Measurements from ENCODE around the gene PTPDC1.
A peak's percentile ranks its signal among the peaks of the same experiment; 100 is the strongest.
"Not testable (repeated sequence)": the region's sequence is repeated elsewhere in the genome, so short reads cannot be mapped to it uniquely, and the experiment has no call there.

Gene PTPDC1

DNA sequence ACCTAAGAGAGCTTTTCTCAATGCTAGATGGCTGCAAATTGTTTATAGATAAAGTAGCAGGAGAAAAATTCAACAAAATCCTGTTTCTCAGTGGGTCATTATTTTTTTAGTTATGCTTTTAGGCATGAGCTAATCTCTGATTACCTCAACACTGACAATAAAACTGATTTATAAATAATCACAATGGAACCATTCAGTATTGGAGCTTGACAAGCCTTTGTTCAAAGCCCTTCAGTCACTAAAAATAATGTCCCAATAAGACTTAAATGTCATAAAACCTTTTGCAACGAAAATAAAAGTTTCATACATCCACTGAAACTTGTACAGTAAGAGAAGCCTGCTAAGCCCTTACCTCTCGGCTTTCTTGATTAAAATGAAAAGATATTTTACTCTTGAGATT lies 27.2 kb downstream of the PTPDC1 start:
- Histone ChIP-seq H2BK120ac (ENCODE audit: insufficient read depth, low read length, poor library complexity) (no peak overlapping the region), H3K9me3 (ENCODE audit: insufficient read depth, low read depth, low read length) (no peaks in the 10 kb centered on the region), H2AK5ac (ENCODE audit: low read length) (no peak overlapping the region), H3K79me1 (ENCODE audit: low read length) (no peaks in the 10 kb centered on the region), H4K8ac (ENCODE audit: low read depth, low read length) (no peak overlapping the region), H3K14ac (ENCODE audit: low read length) (no peak overlapping the region), H2AFZ (ENCODE audit: insufficient read depth, low read length, poor library complexity) (no peak overlapping the region), H3K18ac (ENCODE audit: low read length) (no peak overlapping the region), H3K4me3 (ENCODE audit: low read depth, low read length) (no peak overlapping the region), H3K4me2 (ENCODE audit: low read length) (no peak overlapping the region), H2BK12ac (ENCODE audit: low read length) (no peak overlapping the region), H3K27ac (ENCODE audit: low read depth, low read length) (no peak overlapping the region), H3K4me1 (ENCODE audit: control insufficient read depth in 1 of 2, insufficient read depth in 2 of 2, low read length in 2 of 2) (no peaks in the 10 kb centered on the region), H3K79me2 (ENCODE audit: control insufficient read depth, insufficient read depth, low read length, poor library complexity) (no peaks in the 10 kb centered on the region), H3K36me3 (ENCODE audit: control insufficient read depth in 1 of 2, insufficient read depth in 2 of 2, low read length in 2 of 2) (no peaks in the 10 kb centered on the region), H3K27me3 (ENCODE audit: insufficient read depth, low read length) (no peaks in the 10 kb centered on the region), H2BK5ac (ENCODE audit: low read depth, low read length, poor library complexity) (no peak overlapping the region), H4K12ac (ENCODE audit: low read depth, low read length) (no peak overlapping the region), H3K4ac (ENCODE audit: low read depth, low read length) (no peak overlapping the region), H3K9ac (ENCODE audit: low read length) (no peak overlapping the region), H3K23ac (ENCODE audit: low read length) (no peak overlapping the region), H4K91ac (ENCODE audit: low read depth, low read length) (no peak overlapping the region)
- no peak for DNase-seq
- no CpG with 5 or more reads among the region's 2 CpGs for WGBS (ENCODE audit: extremely low coverage, insufficient coverage, insufficient read length)

DNA sequence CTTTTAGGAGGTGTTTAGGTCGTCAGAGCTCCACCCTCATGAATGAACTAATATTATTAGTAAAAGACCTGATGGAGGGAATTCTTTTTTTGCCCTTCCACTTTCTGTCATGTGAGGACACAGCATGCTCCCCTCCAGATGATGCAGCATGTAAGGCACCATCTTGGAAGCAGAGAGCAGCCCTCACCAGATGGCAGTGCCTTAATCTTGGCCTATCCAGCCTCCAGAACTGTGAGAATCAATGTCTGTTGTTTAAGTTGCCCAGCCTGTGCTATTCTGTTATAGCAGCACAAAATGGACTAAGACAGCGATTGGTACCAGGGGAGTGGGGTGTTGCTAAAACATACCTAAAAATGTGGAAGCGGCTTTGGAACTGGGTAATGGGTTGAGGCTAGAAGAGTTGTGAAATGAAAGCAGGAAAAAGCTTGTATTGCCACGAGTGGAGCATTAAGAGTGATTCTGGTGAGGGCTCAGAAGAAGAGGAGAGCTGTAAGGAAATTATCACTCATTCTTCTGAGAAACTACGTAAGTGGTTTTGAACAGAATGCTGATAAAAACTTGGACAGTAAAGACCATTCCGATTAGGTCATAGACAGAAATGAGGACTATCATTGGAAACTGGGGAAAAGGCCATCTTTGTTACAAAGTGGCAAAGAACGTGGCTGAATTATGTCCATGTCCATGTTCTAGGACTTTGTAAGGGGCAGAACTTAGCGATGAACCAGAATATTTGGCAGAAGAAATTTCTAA lies 28.6 kb downstream of the PTPDC1 start:
- Histone ChIP-seq H4K8ac (ENCODE audit: low read depth, low read length) (no peak overlapping the region), H3K23ac (ENCODE audit: low read length) (no peak overlapping the region), H3K79me1 (ENCODE audit: low read length) (no peaks in the 10 kb centered on the region), H3K14ac (ENCODE audit: low read length) (no peak overlapping the region), H3K79me2 (ENCODE audit: control insufficient read depth, insufficient read depth, low read length, poor library complexity) (no peaks in the 10 kb centered on the region), H3K27me3 (ENCODE audit: insufficient read depth, low read length) (no peaks in the 10 kb centered on the region), H3K4me1 (ENCODE audit: control insufficient read depth in 1 of 2, insufficient read depth in 2 of 2, low read length in 2 of 2) (no peaks in the 10 kb centered on the region), H2AK5ac (ENCODE audit: low read length) (no peak overlapping the region), H3K4me2 (ENCODE audit: low read length) (no peak overlapping the region), H3K4me3 (ENCODE audit: low read depth, low read length) (no peak overlapping the region), H2AFZ (ENCODE audit: insufficient read depth, low read length, poor library complexity) (no peak overlapping the region), H3K4ac (ENCODE audit: low read depth, low read length) (no peak overlapping the region), H2BK12ac (ENCODE audit: low read length) (no peak overlapping the region), H3K27ac (ENCODE audit: low read depth, low read length) (no peak overlapping the region), H2BK5ac (ENCODE audit: low read depth, low read length, poor library complexity) (no peak overlapping the region), H4K91ac (ENCODE audit: low read depth, low read length) (no peak overlapping the region), H2BK120ac (ENCODE audit: insufficient read depth, low read length, poor library complexity) (no peak overlapping the region), H4K12ac (ENCODE audit: low read depth, low read length) (no peak overlapping the region), H3K9ac (ENCODE audit: low read length) (no peak overlapping the region), H3K36me3 (ENCODE audit: control insufficient read depth in 1 of 2, insufficient read depth in 2 of 2, low read length in 2 of 2) (no peaks in the 10 kb centered on the region), H3K18ac (ENCODE audit: low read length) (no peak overlapping the region), H3K9me3 (ENCODE audit: insufficient read depth, low read depth, low read length) (no peaks in the 10 kb centered on the region)
- DNase-seq = peak; percentile 10 to 57
- WGBS (ENCODE audit: extremely low coverage, insufficient coverage, insufficient read length) = no CpG with 5 or more reads among the region's 8 CpGs

DNA sequence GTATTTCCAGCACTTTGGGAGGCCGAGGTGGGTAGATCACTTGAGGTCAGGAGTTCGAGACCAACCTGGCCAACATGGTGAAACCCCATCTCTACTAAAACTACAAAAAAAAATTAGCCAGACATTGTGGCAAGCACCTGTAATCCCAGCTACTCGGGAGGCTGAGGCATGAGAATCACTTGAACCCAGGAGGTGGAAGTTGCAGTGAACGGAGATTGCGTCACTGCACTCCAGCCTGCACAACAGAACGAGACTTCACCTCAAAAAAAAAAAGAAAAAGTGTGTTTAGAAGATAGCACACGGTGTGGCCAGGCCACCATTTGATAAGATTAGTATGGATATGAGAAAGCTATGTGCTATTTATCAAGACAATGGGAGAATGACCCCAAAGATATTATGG lies 35.8 kb downstream of the PTPDC1 start:
- H2BK120ac ChIP-seq (ENCODE audit: insufficient read depth, low read length, poor library complexity); H3K79me2 ChIP-seq (ENCODE audit: control insufficient read depth, insufficient read depth, low read length, poor library complexity); H3K4ac ChIP-seq (ENCODE audit: low read depth, low read length); H3K4me2 ChIP-seq (ENCODE audit: low read length); H2BK12ac ChIP-seq (ENCODE audit: low read length); H3K18ac ChIP-seq (ENCODE audit: low read length); H3K27ac ChIP-seq (ENCODE audit: low read depth, low read length); H3K79me1 ChIP-seq (ENCODE audit: low read length); H2AFZ ChIP-seq (ENCODE audit: insufficient read depth, low read length, poor library complexity); H2BK5ac ChIP-seq (ENCODE audit: low read depth, low read length, poor library complexity); H4K91ac ChIP-seq (ENCODE audit: low read depth, low read length); H4K8ac ChIP-seq (ENCODE audit: low read depth, low read length); H3K9me3 ChIP-seq (ENCODE audit: insufficient read depth, low read depth, low read length); H3K4me3 ChIP-seq (ENCODE audit: low read depth, low read length); H3K36me3 ChIP-seq (ENCODE audit: control insufficient read depth in 1 of 2, insufficient read depth in 2 of 2, low read length in 2 of 2); H3K9ac ChIP-seq (ENCODE audit: low read length); H3K23ac ChIP-seq (ENCODE audit: low read length); H3K14ac ChIP-seq (ENCODE audit: low read length); DNase-seq; H4K12ac ChIP-seq (ENCODE audit: low read depth, low read length); H2AK5ac ChIP-seq (ENCODE audit: low read length); H3K4me1 ChIP-seq (ENCODE audit: control insufficient read depth in 1 of 2, insufficient read depth in 2 of 2, low read length in 2 of 2); H3K27me3 ChIP-seq (ENCODE audit: insufficient read depth, low read length): not testable (repeated sequence)
- WGBS (ENCODE audit: extremely low coverage, insufficient coverage, insufficient read length) = no CpG with 5 or more reads among the region's 7 CpGs

DNA sequence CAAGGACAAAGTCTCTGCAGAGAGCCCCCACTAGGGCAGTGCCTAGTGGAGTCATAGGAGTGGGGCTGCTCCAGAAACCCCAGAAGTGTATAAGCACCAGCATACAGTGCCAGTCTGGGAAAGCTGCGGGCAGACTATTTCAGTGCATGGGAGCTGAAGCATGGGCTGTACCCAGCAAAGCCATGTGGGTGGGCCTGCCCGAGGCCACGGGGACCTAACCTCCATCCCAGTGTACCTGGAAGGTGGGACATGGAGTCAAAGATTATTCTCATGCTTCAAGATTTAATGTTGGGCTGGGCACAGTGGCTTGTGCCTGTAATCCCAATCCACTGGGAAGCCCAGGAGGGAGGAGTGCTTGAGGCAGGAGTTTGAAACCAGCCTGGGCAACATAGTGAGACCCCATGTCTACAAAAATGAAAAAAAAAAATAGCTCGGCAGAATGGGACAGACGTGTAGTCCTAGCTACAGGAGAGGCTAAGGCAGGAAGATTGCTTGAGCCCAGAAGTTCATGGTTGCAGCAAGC lies 36.7 kb downstream of the PTPDC1 start:
- Histone ChIP-seq H4K91ac (ENCODE audit: low read depth, low read length) (no peak overlapping the region), H3K18ac (ENCODE audit: low read length) (no peak overlapping the region), H3K4me1 (ENCODE audit: control insufficient read depth in 1 of 2, insufficient read depth in 2 of 2, low read length in 2 of 2) (no peaks in the 10 kb centered on the region), H4K12ac (ENCODE audit: low read depth, low read length) (no peak overlapping the region), H3K27ac (ENCODE audit: low read depth, low read length) (no peak overlapping the region), H3K23ac (ENCODE audit: low read length) (no peak overlapping the region), H2AK5ac (ENCODE audit: low read length) (no peak overlapping the region), H3K9me3 (ENCODE audit: insufficient read depth, low read depth, low read length) (no peaks in the 10 kb centered on the region), H3K4me2 (ENCODE audit: low read length) (no peak overlapping the region), H4K8ac (ENCODE audit: low read depth, low read length) (no peak overlapping the region), H2BK120ac (ENCODE audit: insufficient read depth, low read length, poor library complexity) (no peak overlapping the region), H2AFZ (ENCODE audit: insufficient read depth, low read length, poor library complexity) (no peak overlapping the region), H3K27me3 (ENCODE audit: insufficient read depth, low read length) (no peaks in the 10 kb centered on the region), H3K79me1 (ENCODE audit: low read length) (no peaks in the 10 kb centered on the region), H3K36me3 (ENCODE audit: control insufficient read depth in 1 of 2, insufficient read depth in 2 of 2, low read length in 2 of 2) (no peaks in the 10 kb centered on the region), H3K4ac (ENCODE audit: low read depth, low read length) (no peak overlapping the region), H3K4me3 (ENCODE audit: low read depth, low read length) (no peak overlapping the region), H2BK5ac (ENCODE audit: low read depth, low read length, poor library complexity) (no peak overlapping the region), H3K14ac (ENCODE audit: low read length) (no peak overlapping the region), H3K9ac (ENCODE audit: low read length) (no peak overlapping the region), H3K79me2 (ENCODE audit: control insufficient read depth, insufficient read depth, low read length, poor library complexity) (no peaks in the 10 kb centered on the region), H2BK12ac (ENCODE audit: low read length) (no peak overlapping the region)
- no CpG with 5 or more reads among the region's 5 CpGs for WGBS (ENCODE audit: extremely low coverage, insufficient coverage, insufficient read length)
- DNase-seq = no peak

Measured in trophoblast cell (in vitro differentiated cells and primary cell).